Left kidney (tissue), 2 donors: ENCODE data around the gene HDAC10. TPM values are rescaled to one million over a fixed set of nuclear protein-coding genes. Genes with fewer than 3 reads are reported as not detected.
"Not testable (repeated sequence)": the region's sequence is repeated elsewhere in the genome, so short reads cannot be mapped to it uniquely, and the experiment has no call there.

Experiments used
- DNase-seq: peaks from one replicate; pipeline ENCODE4 v3.0.0-alpha.2; 2013
- polyA plus RNA-seq: library from polyadenylated mRNA; unstranded; fragments of 120-200 nt; gene quantifications from one replicate; pipeline ENCODE4 v1.2.1, GENCODE V29; 2013; ENCODE audit not compliant: insufficient read length

Gene HDAC10
- polyA plus RNA-seq, 1 donor, result 21.7 TPM

GRCh38 chr22:50217543-50218152 lies 33.4 kb downstream of the HDAC10 start:
- no peak for DNase-seq

GRCh38 chr22:50216684-50217520 lies 34.2 kb downstream of the HDAC10 start:
- DNase-seq, result no peak

DNA sequence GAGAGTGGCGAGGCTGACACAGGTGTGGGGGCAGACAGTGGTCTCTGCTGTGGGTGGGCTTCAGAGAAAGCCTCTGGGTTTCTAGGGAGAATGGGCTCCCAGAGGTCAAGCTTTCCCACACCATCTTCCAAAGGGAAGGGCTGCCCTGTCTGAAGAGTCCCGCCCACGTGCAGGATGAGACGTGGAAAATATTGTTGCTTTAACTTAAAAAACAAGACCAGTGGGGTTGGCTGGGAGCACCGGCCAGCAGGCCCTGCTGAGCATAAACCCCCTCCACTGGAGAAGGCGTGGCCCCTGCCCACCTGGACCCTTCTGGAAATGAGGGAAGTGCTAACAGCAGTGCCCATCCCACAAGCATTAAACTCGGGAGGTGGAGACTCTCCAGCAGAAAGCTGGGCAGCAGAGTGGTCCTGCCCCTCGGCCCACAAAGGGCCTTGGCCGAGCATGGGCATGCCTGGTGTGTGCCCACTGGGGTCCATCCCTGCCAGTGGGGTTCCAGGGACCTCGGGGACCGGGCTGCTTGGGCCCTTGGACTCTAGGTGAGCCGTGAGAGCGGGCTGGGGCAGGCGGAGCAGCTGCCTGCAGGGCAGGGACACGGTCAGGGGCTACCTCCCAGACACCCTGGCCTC lies 34.9 kb downstream of the HDAC10 start:
- no peak for DNase-seq

- no peak for DNase-seq
These were observed 35.6 kb downstream of the HDAC10 start for GRCh38 chr22:50215297-50216054.

- DNase-seq, result no peak
These were observed 37.8 kb downstream of the HDAC10 start for GRCh38 chr22:50213263-50213662.

GRCh38 chr22:50211147-50211546 lies 39.9 kb downstream of the HDAC10 start:
- DNase-seq, result no peak

DNA sequence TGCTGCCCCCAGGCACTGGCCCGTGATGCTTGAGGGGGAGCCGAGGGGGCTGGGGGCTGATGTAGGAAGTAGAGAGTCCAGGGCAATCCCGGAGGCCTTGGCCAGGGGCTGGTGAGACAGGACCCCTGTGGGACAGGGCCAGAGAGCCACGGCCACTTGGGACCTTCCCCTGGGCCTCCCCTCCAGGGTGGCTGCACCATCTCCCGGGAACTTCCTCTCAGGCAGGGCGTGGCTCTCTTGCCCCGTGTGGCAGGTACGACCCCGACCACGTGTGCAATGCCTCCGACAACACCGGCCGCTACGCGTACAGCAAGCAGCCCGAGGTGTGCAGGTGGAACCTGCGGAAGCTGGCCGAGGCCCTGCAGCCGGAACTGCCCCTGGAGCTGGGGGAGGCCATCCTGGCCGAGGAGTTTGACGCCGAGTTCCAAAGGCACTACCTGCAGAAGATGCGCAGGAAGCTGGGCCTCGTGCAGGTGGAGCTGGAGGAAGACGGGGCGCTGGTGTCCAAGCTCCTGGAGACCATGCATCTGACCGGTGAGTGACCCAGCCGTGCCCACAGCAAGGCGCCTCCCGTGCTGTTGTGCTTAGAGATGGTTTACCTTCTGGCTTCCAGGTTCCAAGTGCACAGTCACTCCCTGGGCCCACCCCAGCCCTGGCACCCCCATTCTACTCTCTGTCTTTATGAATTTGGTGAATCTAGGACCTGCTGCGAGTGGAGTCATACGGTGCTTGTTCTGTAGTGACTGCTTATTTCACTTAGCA lies 40.5 kb downstream of the HDAC10 start:
- DNase-seq, result no peak

- DNase-seq, result peak; percentile 45
These were observed 41.2 kb downstream of the HDAC10 start for GRCh38 chr22:50209893-50210292.

GRCh38 chr22:50208939-50209892 lies 41.8 kb downstream of the HDAC10 start:
- no peak for DNase-seq

DNA sequence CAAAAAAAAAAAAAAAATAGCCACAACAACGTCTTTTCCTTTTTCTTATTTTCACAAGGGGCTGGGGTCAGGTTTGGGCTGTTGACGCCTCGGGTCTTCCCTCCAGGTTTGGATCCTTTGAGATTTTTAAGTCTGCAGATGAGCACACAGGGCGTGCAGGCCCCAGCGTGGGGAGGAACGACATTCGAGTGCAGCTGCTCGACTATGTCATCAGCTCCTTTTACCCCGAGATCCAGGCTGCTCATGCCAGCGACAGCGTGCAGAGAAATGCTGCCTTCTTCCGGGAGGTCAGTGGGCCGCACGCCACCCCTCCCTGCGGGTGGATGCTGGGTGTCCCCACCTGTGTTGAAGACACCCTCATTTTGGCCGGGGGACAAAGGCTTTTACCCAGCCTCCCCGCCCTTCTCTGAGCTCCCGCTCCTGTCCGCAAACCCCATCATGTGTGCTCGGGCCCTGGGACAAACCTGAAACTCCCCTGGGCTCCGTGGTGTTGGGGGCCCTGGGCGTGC lies 42.6 kb downstream of the HDAC10 start:
- no peak for DNase-seq

- DNase-seq, result no peak
These were observed 43.5 kb downstream of the HDAC10 start for GRCh38 chr22:50207383-50208140.

DNA sequence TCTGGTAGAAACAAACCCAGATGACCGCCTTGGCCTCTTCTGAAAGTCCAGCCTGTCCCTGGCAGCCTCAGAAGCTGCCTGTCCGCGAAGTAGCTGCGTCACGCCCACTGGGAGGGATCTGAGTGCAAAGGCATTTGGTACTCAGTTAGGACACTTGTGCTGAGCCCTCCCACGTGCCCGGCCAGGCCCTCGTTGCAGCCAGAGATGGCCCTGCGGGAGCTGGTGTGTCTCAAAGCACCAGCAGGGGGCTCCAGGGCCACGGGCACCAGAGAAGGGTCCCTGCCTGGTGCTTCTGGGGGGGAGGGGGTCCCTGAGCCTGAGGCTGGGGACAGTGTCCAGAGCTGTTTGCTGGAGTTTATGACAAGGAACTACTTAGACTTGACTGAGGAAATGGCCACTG lies 44.5 kb downstream of the HDAC10 start:
- DNase-seq, result no peak

DNA sequence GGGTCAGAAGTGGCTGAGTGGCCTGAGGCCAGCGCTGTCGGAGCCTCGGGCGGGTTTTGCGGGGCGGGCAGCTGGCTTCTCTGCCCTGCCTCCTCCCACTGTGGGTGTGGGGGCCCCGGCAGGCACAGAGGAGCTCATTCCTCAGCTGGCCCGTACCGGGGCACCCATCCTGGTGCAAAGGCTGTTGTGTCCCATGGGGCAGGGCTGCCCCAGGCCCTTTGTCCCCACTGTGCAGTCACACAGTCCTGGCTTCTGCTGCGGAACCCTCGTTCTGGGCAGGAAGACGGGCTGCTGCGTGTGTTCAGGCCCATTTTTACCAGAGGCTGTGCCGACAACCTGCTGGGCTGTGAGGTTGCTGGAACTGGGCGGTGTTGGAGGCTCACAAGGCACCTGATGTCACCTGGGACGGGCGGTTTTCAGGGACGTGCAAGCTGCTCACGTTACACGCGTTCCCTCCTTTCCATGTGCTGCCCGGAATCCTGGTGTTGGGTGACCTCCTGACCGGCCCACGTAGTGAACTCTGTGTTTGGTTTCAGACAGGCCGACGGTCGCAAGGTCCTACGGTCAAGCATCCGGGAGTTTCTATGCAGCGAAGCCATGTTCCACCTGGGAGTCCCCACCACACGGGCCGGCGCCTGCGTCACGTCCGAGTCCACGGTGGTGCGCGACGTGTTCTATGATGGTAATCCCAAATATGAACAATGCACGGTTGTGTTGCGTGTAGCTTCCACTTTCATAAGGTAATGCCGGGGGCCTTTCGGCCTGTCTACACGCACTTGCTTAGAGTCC lies 45.1 kb downstream of the HDAC10 start:
- DNase-seq, result no peak

DNA sequence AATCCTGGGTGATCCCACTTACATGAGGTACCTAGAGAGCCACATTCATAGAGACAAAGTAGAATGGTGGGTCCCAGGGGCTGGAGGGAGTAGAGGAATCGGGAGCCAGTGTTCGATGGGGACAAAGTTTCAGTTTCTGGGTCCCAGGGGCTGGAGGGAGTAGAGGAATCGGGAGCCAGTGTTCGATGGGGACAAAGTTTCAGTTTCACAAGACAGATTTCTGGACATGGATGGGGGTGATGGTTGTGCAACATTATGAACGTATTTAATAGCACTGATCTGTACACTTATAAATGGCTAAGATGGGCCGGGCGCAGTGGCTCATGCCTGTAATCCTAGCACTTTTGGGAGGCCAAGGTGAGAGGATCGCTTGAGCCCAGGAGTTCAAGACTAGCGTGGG lies 46.1 kb downstream of the HDAC10 start:
- DNase-seq, result not testable (repeated sequence)

DNA sequence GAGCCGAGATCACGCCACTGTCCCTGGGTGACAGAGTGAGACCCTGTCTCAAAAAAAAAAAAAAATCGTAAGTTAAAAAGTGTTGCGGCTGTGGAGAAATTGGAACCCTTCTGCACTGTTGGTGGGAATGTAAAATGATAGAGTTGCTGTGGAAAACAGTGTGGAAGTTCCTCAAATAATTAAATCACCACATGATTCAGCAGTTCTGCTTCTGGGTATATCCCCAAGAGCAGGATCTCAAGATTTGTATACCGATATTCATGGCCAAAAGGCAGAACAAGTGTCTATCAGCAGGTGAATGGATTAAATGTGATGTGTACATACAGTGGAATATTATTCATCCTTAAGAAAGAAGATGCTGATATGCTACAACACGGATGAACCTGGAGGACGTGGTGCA lies 46.5 kb downstream of the HDAC10 start:
- no peak for DNase-seq

- no peak for DNase-seq
These were observed 47.8 kb downstream of the HDAC10 start for GRCh38 chr22:50203288-50203687.

GRCh38 chr22:50202130-50202666 lies 48.9 kb downstream of the HDAC10 start:
- no peak for DNase-seq
